Measurements from ENCODE around the gene UNC80.

DNA sequence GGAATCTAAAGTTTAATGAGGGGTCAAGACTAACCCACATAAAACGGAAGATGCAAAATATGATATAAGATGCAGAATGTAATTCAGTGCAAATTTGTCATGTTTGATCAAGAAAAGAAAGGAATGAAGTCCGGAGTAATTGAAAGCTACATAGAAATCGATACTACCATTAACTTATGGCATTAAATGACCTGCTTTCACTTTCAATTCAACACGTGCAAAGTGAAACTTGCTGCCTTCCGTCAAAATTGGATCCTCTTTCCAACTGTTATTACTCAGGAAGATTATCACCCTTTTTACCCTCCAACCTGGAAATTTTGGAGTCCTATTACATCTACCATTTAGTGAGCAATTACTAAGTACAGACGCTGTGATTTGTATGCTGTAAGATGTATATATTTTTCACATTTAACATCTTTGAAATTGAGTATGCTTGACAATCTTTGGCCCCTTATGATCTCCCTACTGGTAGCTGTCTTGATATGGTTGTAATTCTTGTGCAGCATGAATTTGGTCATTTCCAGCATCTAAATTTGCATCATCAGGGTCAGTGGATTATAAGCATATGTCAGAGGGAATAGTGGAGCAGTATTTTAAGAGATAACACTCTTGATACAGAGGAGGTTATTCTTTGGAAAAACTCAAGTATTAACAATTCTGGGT is 18.6 kb downstream of the UNC80 start:
- TF ChIP-seq, protein P1, sequence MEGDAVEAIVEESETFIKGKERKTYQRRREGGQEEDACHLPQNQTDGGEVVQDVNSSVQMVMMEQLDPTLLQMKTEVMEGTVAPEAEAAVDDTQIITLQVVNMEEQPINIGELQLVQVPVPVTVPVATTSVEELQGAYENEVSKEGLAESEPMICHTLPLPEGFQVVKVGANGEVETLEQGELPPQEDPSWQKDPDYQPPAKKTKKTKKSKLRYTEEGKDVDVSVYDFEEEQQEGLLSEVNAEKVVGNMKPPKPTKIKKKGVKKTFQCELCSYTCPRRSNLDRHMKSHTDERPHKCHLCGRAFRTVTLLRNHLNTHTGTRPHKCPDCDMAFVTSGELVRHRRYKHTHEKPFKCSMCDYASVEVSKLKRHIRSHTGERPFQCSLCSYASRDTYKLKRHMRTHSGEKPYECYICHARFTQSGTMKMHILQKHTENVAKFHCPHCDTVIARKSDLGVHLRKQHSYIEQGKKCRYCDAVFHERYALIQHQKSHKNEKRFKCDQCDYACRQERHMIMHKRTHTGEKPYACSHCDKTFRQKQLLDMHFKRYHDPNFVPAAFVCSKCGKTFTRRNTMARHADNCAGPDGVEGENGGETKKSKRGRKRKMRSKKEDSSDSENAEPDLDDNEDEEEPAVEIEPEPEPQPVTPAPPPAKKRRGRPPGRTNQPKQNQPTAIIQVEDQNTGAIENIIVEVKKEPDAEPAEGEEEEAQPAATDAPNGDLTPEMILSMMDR (IDR thresholded peaks at IDR 0.05; ENCODE audit: borderline replicate concordance, extremely low read depth, low read length, poor library complexity, severe bottlenecking): no peak
- no peak for TF ChIP-seq EZH2 (IDR thresholded peaks at IDR 0.05; ENCODE audit: borderline replicate concordance, low read depth, low read length, severe bottlenecking)
